ENCODE measurements around the gene MTARC1.

GRCh38 chr1:220791285-220791684 is 4.6 kb downstream of the MTARC1 start:
- no peak for TF ChIP-seq CTCF (conservative IDR thresholded peaks at IDR 0.05)
- no peak for TF ChIP-seq EZH2 (IDR thresholded peaks at IDR 0.05; ENCODE audit: low read depth)
